ENCODE measurements around the gene SDCBP2.

SDCBP2 gene

GRCh38 chr20:1328680-1329330 lies at the start of gene SDCBP2:
Gene SDCBP2, minus strand, starts transcription at chr20:1329139. Its CDS starts 8,723 bp downstream, at chr20:1320416.
- no peak for DNase-seq (ENCODE audit: low spot score)

- no peak for DNase-seq (ENCODE audit: low spot score)
Observed at GRCh38 chr20:1378735-1379125, 49.8 kb upstream of the SDCBP2 start.

- no peak for DNase-seq (ENCODE audit: low spot score)
Observed at GRCh38 chr20:1377984-1378734, 49.2 kb upstream of the SDCBP2 start.

GRCh38 chr20:1377341-1377871 lies 48.5 kb upstream of the SDCBP2 start:
- no peak for DNase-seq (ENCODE audit: low spot score)

- DNase-seq (ENCODE audit: low spot score), result no peak
Observed at GRCh38 chr20:1376408-1377270, 47.7 kb upstream of the SDCBP2 start.

- DNase-seq (ENCODE audit: low spot score), result no peak
Observed at GRCh38 chr20:1376007-1376406, 47.1 kb upstream of the SDCBP2 start.

- no peak for DNase-seq (ENCODE audit: low spot score)
Observed at GRCh38 chr20:1375515-1375914, 46.6 kb upstream of the SDCBP2 start.

- no peak for DNase-seq (ENCODE audit: low spot score)
Observed at GRCh38 chr20:1374246-1374645, 45.3 kb upstream of the SDCBP2 start.

GRCh38 chr20:1373614-1374013 lies 44.7 kb upstream of the SDCBP2 start:
- DNase-seq (ENCODE audit: low spot score), result no peak

GRCh38 chr20:1373036-1373435 lies 44.1 kb upstream of the SDCBP2 start:
- no peak for DNase-seq (ENCODE audit: low spot score)

- no peak for DNase-seq (ENCODE audit: low spot score)
Observed at GRCh38 chr20:1371830-1372539, 43.0 kb upstream of the SDCBP2 start.

- DNase-seq (ENCODE audit: low spot score), result no peak
Observed at GRCh38 chr20:1371202-1371782, 42.4 kb upstream of the SDCBP2 start.

- no peak for DNase-seq (ENCODE audit: low spot score)
Observed at GRCh38 chr20:1370548-1371110, 41.7 kb upstream of the SDCBP2 start.

GRCh38 chr20:1369970-1370369 lies 41.0 kb upstream of the SDCBP2 start:
- no peak for DNase-seq (ENCODE audit: low spot score)

GRCh38 chr20:1368448-1369199 lies 39.7 kb upstream of the SDCBP2 start:
- no peak for DNase-seq (ENCODE audit: low spot score)

GRCh38 chr20:1367479-1367878 lies 38.5 kb upstream of the SDCBP2 start:
- DNase-seq (ENCODE audit: low spot score), result no peak

GRCh38 chr20:1364106-1364505 lies 35.2 kb upstream of the SDCBP2 start:
- DNase-seq (ENCODE audit: low spot score), result no peak

- DNase-seq (ENCODE audit: low spot score), result no peak
Observed at GRCh38 chr20:1363522-1363921, 34.6 kb upstream of the SDCBP2 start.

GRCh38 chr20:1362484-1362883 lies 33.5 kb upstream of the SDCBP2 start:
- DNase-seq (ENCODE audit: low spot score), result no peak

- DNase-seq (ENCODE audit: low spot score), result no peak
Observed at GRCh38 chr20:1360094-1360846, 31.3 kb upstream of the SDCBP2 start.
